HG03095 (cell line): ENCODE data around the gene KRTAP5-7.

Experiments used
- ATAC-seq: cut with Tn5 transposase; IDR thresholded peaks from one replicate; pipeline ENCODE4 v1.9.1; 2021; ENCODE audit warnings: moderate library complexity; ENCODE audit not compliant: unreplicated experiment

Gene KRTAP5-7

GRCh38 chr11:71495286-71496230 is 31.5 kb upstream of the KRTAP5-7 start:
- ATAC-seq, result no peak

DNA sequence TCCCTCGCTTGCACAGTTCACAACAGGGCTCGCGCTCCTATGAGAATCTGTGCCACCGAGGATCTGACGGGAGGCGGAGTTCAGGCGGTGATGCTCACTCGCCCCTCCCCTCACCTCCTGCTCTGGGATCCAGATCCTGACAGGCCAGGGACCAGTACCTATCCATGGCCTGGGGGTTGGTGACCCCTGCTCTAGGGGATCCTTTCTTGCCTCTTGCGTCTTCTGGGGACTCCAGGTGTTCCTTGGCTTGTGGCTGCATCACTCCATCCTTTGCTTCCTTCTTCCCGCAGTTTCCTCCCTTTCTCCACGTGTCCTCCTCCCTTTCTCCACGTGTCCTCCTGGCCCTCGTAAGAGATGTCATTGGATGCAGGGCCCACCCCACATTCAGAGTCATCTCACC is 30.6 kb upstream of the KRTAP5-7 start:
- no peak for ATAC-seq

DNA sequence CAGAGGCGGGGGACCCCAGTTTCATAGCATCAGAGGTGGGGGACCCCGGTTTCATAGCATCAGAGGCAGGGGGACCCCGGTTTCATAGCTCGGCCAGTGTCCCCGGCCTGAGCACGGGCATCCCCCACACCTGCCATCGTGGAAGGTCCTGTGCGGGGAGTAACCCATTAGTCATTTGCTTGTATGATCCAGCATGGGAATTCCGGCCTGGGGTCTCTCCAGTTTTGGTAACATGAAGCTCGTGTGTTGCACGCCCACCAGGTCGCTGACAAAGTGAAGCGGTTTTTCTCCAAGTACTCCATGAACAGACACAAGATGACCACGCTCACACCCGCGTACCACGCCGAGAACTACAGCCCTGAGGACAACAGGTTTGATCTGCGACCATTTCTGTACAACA is 29.0 kb upstream of the KRTAP5-7 start:
- ATAC-seq, result no peak

- ATAC-seq, result no peak
Observed at GRCh38 chr11:71499125-71499524, 27.9 kb upstream of the KRTAP5-7 start.

DNA sequence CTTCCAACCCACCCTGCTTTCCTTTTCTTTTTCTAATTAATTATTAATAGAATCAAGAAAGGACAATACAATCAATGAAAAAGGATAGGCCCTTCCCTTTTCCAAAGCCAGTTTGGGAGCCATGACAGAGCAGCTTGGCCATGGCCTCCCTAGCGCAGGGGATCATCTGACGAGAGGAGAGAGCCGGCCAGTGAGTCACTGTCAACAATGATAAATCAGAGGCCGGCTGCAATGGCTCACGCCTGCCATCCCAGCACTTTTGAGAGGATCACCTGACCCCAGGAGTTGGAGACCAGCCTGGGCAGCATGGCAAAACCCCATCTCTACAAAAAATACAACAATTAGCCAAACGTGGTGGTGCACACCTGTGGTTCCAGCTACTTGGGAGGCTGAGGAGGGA is 27.5 kb upstream of the KRTAP5-7 start:
- ATAC-seq, result no peak

GRCh38 chr11:71500601-71501021 is 26.5 kb upstream of the KRTAP5-7 start:
- ATAC-seq, result no peak

DNA sequence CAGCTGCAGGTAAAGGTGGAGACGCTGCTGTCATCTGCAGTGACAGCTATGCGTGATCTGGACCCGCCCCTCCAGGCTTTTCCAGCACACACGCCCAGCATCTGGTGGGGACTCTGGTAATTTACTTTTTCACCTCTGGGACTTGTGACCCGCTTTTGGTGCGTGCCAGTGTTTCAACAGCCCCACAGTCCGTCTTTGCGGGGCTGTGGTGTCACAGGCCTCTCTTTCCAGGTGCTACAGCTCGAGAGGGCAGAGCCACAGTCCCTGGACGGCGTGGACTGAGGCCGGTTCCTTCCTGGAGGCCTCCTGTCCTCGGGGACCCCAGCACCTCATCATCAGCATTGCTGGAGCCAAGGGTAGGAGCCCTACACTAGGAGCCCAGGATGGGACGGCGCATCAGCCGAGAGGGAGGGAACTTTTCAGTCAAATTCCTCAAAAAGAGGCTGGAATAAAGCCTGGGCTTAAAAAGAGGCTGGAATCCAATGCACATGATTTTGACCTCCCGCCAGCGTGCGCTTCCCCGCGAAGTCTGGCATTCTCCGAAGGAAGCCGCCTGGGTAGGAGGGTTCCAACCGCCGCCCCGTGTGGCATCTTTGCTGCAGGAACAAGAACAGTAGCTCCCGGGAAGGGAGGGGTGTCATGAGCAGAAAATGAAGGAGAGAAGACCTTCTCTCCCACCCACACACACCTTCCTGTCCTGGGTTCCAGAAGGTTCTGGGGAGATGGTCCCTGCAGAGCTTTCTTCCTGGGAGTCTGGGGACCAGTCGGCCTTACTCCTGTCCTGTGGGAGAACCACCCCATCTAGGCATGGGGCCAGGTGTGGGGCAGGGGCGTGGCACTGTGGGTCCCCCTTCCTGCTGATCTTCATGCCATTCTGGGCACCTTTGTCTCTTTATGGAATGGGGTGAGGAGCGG is 25.7 kb upstream of the KRTAP5-7 start:
- no peak for ATAC-seq

DNA sequence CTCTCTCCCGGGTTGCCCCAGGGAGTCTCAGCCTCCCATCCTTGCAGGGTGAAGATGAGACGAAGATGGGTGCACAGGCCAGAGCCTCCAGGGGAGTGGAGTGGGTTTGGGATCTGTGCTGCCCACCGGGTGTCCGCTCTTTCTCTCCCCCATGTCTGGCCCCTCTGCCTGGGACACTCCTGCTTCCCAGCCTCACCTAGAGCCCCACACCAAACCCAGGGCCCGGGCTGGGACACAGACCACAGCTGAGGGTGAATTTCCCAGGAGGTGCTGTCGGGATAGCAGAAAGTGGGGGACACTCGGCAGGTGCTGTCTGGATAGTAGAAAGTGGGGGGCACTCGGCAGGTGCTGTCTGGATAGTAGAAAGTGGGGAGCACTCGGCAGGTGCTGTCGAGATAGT is 25.0 kb upstream of the KRTAP5-7 start:
- ATAC-seq, result no peak

- ATAC-seq, result no peak
Observed at GRCh38 chr11:71502871-71503435, 24.1 kb upstream of the KRTAP5-7 start.

DNA sequence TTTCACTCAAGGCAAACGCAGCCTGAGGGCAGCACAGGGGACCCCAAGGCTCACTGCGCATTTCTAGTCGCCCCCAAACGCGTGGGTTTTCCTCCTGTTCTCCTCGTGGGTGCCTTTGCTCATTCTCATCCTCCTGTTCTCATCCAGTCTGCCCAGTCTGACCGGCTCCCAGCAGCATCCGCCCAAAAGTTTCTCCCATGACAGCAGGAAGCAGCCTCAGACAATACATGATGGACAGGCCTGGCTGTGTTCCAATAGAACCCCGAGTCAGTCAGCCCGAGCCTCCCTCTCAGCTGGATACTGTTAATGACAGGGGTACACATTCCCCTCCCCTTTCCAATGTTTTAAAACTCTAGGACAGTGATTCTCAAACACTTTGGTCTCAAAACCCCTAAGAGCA is 22.5 kb upstream of the KRTAP5-7 start:
- no peak for ATAC-seq

DNA sequence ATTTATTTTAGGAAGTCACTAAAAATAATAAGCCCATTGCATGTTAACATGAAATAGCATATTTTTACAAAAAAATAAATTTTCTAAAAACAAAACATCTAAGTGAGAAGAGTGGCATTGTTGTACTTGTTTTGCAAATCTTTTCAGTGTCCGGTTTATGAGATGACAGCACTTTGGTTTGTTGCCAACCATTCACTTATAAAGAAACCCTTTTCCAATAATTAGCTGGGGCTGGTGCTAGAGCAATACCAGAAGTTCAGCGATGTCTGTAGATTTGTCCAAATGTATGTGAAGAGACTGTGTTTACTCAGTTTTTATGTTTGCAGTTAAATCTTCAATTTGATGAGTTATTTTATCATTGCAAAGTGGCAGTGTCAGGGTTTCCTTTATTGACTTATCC is 22.1 kb upstream of the KRTAP5-7 start:
- ATAC-seq, result no peak

DNA sequence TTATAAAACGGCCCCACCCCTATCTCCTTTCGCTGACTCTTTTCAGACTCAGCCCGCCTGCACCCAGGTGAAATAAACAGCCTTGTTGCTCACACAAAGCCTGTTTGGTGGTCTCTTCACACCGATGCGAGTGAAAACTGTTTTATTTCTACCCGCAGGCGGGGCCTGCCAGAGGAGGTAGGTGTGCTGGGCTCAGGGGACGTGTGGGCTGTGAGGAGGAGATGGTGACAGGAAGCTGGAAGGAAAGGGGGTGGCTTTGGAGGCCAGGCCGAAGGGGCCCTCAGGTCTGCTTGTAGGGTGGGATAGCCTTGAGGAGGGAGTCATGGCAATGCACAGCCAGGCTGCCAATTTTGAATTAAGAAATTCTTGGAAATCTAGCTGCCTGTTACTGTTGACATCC is 21.3 kb upstream of the KRTAP5-7 start:
- no peak for ATAC-seq

DNA sequence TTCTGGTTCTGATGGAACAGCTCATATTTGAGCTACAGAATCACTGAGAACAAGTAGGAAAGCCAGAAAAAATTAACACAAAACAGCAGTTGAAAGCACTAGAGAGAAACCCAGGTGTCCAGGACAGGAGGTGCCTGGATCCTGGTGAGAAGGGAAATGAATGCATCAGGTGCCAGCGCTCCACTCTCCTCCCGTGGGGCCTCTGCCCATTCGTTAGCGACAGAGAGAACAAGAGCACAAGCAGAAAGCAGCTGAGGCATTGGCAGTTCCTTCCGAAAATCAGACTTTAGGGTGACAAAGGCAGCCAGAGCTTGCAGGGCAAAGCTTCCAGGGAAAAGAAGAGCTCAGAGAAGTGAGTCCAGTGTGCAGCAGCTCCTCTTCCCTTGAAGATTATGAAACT is 20.0 kb upstream of the KRTAP5-7 start:
- ATAC-seq, result no peak

DNA sequence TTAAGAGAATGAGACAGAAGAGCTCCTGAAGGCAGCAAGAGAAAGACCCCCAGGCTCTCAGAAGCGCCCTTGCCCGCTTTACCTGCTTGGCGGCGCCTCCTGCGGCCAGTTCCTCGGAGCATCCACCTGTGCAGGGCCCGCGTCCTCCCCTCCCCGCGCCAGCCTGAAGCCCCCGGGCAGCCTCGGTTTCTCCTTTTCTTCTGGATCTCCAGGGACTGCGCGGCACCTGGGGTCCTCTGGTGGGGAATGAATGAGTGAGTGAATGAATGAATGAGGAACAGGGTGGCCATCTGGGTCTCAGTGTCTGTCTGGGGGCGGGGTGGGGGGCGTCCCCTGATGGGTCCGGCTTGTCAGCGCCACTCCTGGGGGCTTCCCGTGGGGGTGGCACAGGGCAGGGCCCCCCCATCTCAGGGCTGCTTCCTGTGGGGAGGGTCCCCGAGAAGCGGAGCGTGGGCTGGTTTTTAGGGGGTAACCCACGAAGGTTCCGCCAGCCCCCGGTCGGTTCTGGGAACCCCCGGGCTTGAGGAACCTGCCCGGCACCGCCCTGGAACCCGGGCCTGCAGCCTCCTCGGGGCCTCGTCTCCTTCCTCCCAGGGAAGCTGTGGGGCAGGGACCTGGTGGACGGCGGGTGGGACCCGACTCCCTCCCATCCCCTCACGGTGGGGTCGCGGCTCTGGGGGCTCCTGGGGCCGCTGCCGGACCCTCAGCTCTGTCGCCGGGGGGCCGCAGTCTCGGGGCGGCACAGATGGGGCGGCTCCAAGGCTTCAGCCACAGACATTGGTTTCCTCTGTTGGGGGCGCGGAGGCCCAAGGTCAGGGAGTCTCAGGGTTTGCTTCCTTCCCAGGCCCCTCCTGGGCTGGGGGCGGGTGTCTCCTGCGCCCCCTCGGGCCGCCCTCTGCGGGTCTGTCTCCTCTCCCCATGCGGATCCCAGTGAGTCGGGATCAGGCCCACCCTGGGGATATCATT is 8.3 kb upstream of the KRTAP5-7 start:
- no peak for ATAC-seq

GRCh38 chr11:71519546-71519945 is 7.5 kb upstream of the KRTAP5-7 start:
- no peak for ATAC-seq

DNA sequence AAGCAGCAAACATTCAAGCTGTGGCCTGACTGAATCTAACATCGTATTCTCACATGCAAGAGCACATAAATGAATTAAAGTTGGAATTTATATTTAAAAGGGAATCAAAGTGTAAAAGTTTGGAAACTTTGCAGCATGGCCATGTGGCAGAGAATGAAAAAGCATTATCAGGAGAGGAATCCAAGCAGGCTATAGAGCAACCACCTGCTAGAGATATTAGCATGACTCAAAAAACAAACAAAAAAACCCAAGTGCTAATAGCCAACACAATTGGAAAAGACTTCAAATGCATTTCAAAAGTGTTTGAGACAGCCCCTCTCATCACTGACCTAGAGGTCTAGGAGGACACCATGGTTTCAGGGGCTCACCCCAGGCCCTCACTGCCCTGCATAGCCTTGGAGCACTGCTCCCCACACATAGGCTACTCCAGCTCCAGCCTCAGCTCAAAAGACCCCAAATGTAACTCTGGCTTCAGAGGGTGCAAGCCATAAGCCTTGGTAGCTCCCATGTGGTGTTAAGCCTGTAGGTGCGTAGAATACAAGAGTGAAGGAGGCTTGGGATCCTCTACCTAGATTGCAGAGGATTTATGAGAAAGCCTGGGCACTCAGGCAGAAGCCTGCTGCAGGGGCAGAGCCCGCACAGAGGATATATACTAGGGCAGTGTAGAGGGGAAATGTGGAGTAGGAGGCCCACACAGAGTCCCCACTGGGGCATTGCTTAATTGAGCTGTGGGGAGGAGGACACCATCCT is 1.7 kb upstream of the KRTAP5-7 start:
- ATAC-seq, result no peak

DNA sequence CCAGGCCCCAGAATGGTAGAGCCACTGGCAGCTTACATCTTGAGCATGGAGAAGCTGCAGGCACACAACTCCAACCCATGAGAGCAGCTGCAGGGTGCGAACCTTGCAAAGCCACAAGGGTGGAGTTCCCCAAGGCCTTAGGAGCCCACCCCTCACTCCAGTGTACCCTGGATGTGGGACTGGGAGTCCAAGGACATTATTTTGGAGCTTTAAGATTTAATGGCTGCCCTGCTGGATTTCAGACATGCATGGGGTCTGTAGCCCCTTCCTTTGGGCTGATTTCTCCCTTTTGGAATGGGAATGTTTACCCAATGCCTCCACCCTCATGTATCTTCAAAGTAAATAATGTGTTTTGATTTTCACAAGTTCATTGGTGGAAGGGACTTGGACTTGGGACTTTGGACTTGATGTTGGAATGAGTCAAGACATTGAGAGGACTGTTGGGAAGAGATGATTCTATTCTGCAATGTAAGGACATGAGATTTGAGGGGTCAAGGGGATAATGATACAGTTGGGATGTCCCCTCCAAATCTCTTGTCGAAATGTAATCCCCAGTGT is 1.1 kb upstream of the KRTAP5-7 start:
- ATAC-seq, result no peak

DNA sequence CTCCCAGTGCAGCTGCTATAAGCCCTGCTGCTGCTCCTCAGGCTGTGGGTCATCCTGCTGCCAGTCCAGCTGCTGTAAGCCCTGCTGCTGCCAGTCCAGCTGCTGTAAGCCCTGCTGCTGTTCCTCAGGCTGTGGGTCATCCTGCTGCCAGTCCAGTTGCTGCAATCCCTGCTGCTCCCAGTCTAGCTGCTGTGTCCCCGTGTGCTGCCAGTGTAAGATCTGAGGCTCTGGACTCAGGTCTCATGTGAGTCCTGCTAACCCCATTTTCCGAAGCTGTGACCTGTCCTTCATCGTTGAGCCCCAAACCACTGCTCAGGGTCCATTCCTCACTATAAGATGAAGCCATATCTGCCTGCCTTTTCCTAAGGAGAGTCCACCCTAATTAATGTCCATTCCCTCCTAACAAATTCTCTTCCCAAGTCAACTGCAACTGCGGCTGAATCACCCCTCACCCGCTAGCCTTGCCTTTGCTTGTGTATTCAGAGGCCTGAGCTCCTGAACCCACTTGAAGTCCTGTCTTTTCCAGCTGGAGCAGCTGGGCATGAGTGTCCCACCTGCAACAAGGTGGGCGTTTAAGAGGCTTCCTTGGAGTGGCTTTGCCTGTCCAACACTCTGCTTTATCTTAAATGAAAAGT is 626 bp downstream of the KRTAP5-7 start:
- no peak for ATAC-seq

- ATAC-seq, result no peak
Observed at GRCh38 chr11:71530602-71531001, 3.5 kb downstream of the KRTAP5-7 start.
